Measurements from ENCODE around the gene TBX5.

TBX5 gene

DNA sequence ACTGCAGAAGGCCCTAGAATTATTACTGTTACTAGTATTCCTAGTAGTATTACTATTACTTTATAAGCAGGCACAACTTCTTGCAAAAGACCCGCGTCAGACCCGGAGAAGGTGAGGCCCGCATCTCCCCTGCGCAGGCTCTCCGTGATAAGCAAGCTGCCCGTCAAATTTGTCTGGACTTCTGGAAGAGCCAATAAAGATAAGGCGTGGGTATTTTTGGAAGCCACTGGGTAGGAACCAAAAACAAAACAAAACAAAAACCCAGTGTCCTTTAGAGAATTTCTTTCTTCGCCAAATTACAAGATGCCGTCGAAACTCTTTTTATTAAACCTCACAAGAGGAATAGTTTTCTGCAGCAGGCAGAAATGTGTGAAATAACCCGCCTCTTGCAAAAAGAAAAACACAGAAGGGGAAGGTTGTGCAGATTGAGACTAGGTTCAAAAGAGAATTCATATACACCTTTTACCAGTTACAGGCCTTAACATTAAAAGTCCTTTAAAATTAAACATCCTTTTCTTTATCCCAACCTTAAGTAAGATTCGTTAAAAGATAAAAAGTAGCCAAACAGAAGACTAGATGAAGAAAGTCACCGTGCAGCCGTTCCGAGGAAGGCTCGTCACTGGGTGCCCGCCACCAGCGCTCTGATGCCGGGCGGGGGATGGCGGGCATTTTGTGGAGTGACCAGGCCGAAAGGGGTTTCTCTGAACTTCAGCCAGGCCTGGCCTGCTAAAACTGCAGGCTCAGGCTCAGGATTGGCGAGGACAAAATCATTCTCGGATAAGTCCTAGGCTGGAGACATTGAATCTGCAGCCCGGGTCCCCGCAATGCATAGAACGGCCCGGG lies 1.6 kb downstream of the TBX5 start:
- DNase-seq: no peak

DNA sequence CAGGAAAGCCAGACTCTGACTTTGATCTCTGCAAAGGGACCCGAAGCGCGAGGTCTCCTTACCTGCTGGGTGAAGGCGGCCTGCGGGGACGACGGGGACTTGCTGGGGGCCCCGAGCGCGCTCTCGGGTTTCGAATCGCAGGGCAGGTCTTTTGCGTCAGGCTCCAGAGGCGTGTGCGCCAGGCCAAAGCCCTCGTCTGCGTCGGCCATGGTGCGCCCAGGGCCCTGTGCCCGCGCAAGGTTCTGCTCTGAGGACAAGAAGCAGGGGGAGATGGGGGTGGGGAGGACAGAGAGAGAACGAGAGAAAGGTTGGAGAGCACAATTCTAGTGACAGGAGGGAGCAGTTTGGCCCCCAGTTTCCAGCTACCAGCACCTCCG lies 2.3 kb downstream of the TBX5 start:
- DNase-seq: no peak

DNA sequence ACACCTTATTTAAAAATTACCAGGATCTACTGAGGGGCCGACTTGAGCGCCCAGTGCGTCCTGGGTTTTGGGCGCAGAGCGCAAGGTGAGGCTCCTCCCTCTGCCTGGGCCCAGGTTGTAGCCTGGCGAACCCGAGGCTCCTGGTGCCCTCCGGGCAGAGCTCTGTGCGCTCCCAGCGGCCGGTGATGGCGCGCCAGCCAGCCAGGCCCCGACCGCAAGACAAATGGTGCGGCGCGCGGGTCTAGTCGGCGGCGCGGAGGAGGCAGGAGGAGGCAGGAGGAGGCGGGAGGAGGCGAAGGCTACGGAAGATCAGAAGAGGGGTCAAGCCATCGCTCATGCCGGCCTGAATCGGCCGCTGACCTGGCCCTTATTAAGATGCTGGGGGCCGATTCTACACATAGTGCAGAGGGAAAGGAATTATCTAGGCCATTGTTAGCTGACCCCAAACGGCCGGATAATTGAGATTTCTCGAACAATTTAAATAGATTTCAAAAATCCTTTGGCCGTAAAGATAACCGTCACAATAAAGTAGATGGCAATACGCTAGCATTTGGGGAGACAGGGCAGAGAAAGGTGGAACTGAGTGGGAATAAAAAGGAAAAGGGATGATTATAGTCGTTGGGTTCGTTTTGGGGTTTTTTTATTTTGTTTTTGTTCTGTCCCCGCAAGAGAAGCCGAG lies 2.8 kb downstream of the TBX5 start:
- no peak for DNase-seq

DNA sequence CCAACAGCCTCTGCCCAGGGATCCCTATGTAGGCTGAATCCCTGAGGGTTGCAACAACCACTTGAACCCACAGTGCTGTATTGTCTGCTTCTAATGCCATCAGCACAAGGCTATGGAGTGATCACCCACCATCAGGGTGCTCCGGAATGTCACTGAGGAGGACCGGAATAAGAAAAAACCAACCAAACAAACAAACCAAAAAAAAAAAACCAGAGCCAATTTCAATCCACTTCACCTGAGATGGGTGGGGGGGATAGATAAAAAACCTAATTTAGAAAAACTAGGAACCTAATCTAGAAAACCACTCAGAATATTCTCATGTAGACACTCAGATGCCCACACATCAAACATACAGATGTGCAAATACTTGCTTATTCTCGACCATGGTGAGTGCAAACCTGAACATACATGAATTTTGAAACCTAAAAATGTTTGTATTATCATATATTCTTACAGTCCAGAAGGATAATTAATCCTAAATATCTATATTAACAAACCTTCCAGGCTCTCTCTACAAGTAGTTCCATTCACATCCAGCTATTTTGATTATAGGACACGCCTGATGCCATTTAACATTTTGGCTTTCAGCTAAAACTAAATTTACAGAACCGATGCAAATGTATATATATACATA lies 3.7 kb downstream of the TBX5 start:
- no peak for DNase-seq

DNA sequence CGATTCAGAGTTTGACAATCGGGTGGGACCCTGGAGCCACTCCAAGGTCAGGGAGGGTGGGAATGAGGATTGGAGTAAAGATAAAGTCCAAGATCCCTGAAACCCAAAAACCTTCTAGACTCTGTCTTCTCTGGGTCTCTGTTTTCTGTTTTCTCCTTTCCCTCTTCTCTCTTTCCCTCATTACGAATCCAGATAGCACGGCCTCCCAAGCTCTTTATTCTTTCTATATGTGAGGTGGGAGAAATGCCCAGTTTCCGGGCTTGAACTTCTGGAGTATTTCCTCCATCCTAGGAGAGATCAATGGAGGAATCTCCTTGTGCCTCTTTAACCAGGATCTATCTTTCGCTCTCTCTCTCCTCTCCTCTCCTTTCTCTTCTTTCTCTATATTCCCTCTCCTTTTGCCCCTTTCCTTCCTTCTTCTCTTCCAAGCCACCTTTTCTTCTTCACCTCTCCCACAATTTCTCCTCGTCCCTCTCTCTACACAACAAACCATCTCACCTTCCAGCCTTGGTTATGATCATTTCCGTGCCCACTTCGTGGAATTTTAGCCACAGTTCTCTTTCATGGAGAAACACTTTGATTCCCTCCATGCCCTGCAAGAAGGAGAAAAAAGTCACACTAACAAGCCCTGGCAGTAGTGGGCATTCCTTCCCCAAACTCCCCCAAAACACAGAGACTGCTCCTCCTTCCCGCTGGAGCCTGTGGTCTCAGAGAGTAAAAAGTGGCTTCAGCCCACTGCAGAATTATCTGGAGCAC lies 4.4 kb downstream of the TBX5 start:
- DNase-seq: no peak

DNA sequence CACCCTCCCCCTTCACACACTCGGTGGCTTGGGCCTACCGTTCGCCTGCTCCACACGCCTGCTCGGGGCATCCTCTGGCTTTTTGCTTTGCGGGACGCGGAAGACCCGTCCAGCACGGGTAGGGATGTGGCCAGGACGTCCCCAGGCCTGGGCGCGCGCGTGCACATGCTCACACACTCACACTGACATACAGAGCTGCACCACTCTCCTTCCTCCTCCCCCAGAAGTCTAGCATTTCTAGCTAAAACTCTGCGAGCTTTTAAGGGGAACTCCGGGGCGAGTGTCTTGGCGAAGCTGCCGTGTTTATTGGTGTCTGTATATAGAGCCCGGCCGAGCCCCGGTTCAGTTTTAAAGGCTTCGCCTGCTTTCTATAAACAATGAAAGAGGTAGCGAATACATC lies 5.0 kb downstream of the TBX5 start:
- DNase-seq: no peak

DNA sequence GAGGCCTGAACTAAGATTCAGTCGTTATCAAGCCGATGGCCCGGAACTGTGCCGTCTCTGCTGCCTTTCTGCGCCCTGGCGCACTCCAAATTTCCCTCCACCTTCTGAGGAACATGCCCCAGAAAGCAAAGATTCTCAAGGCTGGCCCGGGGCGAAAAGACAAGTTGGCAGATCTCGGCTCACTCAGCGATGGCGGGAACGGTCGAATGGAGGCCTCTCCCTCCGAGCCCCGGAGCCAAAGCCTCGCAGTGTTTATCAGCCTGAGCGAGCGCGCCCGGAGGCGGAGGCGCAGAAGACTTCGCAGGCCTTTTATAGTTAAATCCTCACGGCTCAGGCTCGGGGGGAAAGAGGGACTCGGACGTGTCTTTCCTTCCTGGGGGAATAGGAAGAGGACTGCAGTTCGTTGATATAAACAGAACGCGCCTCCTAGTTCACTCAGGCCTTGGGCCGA lies 5.6 kb downstream of the TBX5 start:
- DNase-seq: no peak

DNA sequence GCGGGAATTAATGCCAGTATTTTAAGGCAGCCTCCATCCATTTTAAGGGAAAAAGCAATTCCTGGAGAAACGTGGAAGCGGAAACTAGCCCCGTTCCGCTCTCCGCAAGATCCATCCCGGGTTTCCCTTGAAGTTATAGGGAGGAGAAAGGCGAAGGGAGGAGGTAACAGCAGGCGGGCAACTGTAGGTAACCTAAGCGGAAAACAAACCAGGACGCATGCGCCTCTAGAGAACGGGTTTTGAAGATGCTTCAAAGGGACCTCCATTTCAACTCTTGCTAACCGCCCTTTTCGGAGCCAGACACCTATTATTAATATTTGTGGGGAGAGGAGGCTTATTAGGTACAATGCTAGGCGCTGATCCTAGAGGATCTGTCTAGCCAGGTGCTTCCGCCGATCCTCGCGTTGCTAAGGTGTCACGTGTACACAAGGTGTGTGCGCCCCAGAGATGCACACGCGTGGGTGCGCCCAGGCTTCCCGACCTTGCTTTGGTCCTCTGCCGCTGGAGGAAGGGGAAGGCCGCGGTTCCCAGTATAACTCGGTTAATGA lies 6.2 kb downstream of the TBX5 start:
- no peak for DNase-seq

DNA sequence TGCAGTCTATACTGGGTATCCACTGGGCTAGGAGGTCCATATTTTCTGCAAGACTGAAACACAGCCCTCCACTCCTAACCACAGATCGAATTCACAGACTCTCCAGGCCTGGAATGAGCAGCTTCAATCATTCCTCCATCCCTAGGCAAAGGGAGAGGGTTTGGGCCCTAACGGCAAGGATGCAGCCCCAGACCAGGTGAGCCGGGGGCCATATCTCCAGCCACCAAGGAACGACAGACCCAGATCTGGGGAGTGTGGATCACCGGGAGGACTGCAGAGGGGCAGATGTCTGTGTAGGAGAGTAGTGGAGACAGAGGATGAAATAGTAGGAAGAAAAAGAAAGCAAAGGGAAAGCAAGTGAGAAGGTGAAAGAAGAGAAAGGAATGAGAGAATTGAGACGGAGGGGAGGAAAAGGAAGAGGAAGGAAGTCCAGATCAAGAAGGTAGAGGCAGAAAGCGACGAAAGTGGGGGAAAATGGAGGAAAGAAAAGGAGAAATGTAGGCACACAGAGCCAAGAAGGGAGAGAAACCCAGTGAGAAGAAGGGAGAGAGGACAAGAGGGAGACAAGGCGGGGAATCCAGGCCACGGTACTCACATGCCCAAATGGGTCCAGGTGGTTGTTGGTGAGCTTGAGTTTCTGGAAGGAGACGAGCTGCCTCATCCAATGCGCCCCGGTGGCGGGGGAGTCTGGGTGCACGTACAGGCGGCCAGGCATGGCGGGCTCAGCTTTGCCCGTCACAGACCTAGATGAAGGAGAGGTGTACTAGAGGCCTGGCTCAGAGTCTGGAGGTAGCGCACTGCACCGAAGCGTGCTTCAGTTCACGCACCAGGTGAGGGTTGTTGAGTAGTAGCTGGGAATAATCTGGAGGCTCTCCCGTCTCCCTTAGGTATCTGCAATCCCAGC lies 7.7 kb downstream of the TBX5 start:
- DNase-seq: no peak

DNA sequence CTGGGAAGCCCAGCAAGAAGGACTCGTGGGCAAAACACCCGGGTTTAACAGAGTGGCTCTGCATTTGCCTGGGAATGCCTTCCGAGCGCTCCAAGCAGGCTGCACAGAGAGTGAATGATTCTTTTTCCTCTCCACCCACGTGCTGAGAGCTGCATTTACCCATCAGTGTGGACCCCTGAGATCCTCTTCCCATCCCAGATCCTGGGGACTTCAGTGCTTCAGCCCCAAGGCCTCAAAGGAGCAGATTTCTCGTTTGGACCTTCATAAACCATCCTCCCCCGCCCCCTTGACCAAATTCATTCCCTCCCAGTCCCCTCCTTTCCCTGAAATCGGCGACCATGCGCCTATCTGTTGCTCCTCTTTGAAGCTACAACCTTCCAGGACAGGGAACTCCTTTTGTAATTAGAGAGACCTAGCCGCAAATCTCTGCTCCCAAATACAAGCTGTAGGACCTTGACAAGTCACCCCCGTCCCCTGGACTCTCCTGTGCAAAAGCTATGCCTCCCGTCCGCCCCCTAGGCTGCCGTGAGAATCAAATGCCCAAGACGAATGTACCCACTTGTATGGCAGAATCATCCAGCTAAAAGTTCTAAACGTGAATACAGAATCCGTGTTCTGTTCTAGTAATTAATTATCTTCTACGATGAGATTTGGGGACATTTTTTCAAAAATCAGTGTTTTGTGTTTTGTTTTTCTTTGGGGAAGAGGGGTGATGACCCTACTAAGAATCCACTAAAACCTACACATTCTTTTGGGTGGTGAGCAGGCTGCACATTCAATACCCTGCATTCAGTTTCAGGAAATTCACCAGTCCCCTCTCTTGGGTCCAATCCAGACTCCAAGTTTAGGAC lies 8.8 kb downstream of the TBX5 start:
- no peak for DNase-seq

DNA sequence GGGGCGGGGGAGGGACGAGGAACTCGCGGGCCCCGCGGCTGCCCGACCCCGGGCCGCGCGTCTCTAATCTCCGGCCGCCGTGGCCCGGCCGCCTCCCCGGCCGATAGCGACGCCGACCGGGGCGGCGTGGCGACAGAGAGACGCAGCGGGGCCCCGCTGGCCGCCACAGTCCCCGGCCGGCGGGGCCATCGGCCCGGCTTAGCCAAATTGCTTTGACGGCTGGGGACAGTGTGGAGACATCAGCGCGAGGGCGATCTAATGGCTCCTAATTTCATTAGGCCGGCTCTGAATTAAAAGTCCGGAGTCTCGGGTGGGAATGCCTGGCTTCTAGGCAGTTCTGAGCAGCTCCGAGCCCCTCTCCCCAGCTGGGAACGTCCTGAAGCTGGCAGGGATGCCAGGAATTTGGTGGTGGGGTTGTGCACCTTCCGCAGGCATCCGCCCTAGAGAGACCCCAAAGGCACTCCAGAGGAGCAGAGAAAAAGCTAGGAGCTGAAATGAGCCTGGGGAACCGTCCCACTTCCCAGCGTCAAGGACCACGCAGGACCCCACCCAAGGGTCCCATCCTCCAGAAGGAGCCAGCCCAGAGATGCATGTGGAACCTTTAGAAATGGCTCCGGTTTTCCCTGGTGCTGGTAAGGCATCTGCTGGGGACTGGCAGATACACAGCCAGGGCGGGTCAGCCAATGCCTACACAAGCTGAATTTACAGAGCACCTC lies 9.6 kb downstream of the TBX5 start:
- no peak for DNase-seq

DNA sequence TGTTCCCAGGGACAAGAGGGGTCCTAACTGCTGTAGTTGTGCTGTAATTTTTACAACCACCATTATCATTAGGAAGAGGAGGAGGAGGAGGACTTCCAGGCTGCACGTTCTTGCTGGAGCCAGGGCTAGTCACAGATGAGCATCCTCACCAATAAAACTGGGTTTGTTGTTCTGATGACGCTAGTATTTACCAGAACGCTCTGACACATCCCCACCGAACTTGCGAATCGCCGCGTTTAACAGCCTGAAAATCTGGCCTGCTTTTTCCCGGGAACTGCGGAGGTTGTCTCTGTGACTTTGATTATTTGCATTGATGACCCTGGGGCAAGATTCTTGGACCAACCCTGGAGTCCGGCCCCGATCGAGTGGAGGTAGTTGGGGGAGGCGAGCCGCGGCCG lies 10.2 kb downstream of the TBX5 start:
- no peak for DNase-seq

DNA sequence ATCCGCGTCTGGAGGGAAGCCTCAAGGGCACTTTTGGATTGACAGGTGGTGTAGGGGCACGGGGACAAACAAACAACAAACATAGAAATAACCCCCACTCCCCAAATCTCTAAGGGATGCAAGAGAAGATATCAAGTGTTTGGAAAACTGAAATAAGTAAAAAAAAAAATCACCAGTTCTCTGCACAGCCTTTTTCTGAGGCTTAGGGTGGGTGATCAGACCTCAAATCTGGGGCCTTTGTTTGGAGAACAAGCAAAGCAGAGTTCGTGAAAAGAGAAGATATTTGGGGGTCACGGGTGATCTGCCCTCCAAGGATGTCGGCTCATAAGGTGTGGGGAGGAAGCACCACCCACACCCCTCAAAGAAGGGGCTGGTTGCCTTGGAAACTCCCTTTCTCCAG lies 10.7 kb downstream of the TBX5 start:
- DNase-seq: no peak

DNA sequence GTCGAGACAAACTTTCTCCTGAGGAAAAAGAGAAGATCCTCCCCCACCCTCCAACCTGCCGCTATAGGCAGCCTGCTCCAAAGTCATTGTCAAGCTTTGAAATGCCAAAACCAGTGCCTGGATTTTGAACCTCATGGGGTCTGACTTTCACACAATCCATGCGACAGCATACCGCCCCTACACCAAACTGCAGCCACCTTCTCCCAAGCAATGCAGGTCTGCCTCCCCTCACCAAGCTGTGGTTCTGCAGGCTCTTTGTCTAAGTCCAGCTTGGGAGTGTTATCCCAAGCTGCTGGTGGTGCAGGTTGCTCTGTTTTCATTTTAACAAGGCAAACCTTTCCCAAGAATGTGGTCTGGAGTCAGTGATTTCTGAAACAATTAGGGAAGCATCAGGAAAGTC lies 12.4 kb downstream of the TBX5 start:
- DNase-seq: no peak

DNA sequence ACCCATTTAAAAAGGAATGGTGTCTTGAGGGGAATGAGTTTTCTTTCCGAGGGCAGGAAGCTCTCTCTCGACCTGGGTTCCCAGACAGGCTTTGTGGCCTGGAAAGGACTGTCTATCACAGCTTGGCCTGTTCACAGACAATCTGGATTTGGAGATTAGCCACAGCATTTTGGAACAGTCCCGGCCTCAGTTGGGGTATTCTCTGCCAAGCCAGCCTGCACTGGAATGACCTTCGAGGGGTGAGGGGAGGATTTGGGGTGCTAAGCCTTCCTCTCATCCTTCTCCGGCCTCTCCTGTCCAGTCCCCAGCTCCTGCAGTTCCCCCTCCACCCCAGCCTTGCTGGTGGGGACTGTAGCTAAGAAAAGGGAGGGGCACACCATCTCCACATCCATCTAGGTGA lies 13.0 kb downstream of the TBX5 start:
- DNase-seq: no peak

DNA sequence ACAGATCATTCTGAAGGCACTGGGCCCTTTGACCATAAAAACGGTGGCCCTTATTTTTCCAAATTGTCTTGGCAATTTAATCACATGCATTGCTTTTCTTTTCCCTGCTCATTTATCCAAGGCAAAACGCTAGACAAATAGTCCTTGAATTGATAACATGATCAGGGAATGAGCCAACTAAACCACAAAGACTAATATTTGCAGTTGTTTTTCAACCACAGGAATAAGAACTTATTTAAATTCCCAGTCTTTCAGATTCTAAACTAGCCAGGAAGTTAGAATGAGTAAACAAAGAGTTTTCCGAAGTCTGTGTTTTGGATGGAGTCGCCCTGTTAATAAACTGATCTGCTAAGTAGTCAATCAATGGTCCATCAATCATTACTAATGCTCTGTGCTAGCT lies 14.9 kb downstream of the TBX5 start:
- DNase-seq: no peak

DNA sequence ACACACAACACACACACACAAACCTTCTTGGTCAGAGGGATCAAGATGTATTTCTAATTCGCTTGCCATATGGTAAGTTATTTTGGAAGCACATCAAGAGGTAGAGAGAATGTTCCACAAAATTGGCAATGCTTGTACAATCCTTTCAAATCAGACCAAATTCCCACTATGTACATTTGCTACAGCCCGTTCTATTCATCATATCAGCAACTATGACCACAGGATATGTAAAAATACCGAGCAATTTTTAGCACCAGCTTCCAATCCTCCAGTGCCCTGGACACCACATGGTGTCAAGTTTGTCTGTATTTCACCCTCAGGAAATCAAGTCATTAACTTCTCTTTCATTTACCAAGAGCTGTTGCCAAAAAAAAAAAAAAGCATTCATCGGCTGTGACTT lies 21.2 kb downstream of the TBX5 start:
- DNase-seq: no peak

DNA sequence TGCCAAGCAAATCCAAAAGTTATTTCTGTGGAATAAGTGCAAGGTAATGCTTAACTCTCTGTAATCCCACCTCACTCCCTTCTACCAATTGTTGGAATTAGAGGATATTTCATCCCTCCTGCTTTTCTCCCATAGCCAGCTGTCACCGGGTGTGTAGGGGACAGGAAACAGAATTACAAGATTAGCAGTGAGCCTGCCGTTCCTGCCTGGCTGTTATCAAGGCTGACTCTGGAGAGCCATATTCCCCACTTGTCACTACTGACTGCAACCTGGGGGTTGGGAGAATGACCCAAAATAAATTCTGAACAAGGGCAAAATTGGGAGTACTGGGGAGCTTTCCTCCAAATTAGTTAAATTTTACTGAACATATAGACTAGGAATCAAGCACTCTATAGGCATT lies 24.8 kb downstream of the TBX5 start:
- DNase-seq: no peak

DNA sequence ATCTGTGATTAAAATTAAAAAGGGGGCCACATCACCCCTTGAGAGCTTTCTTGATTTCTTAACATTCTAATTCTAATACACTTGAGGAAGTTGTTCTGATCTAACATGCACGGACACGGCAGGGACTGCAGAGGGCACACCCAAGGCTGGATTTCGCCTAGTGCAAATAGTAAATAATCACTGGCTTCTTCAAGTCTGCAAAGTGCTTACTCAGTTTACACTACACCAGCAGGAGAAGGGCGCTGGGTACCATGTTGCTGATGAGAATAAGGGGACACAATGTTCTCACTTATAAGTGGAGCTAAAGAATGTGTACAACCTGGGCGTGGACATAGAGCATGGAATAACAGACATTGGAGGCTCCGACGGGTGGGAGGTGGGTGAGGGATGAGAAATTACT lies 34.2 kb downstream of the TBX5 start:
- DNase-seq: no peak

DNA sequence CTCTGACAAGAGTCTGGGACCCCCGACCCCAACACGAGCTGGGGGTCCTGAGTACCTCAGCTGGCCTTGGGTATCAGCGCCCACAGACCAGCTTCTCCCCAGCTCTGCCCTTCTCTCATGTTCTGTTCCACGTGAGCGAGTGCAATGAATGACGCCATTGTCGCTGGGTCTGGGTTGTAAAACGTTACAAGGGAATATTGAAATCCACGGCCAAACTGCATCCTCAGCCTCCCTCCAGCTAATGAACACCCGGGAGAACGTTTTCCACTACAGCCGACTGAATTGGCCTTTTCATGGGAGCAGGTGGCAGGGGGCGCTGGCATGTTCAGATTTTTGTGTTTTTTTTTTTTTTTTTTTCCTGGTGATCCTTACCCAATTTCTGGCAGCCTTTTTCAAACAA lies 34.7 kb downstream of the TBX5 start:
- DNase-seq: no peak

Data from NCI-H2029 (cell line).